IPS-NIHi7 (cell line): Measurements from ENCODE around the gene CREG1.
"Not testable (repeated sequence)": the region's sequence is repeated elsewhere in the genome, so short reads cannot be mapped to it uniquely, and the experiment has no call there.

Experiments
- DNase-seq: peaks from one replicate; pipeline ENCODE4 v3.0.0; 2012; ENCODE audit warnings: mixed read lengths; ENCODE audit errors: extremely low spot score

CREG1 gene

DNA sequence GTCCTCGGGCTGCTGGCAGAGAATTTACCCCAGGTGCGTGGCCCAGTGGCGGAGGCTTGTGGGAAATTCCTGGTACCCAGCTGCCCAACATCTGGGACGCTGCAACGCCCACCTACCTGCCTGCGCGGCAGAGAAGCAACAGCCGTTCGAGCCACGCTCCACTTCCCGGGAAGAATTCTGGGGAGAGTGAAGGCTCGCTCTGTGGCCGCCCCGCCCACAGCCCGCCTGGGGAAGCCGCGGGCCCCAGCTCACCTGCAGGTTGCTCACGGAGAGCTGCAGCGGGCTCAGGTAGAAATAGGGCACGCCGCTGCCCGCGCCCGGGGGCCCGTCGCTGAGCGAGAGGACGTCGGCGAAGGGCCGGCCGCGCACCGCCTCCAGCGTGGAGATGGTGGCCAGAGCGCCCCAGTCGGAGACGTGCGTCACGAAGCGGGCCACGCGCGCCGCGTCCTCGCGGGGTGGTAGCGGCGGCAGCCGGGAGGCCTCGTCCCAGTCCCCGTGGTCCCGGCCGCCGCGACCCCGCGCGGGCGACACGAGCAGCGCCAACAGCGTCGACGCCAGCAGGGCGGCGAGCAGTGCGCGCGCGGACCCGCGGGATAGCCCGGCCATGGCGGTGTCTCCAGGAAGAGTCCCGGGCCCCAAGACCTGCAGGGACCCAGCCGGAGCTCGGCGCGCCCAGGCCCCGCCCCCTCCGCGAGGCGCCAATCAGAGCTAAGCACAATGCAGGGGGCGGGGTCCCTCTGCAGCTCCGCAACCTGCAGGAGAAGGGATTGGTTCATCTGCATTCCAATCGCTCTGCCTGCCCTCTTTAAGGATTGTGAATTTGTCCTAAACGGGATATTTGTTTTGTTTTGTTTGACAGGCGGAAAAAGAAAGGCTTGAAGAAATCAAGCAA, at the start of gene CREG1:
Gene CREG1 (minus strand): TSS at position 627 of the 892 bp plus-strand sequence.
- DNase-seq: peak; percentile 99

- no peak for DNase-seq
Measured at GRCh38 chr1:167602840-167603239, 49.3 kb upstream of the CREG1 start.

GRCh38 chr1:167601442-167602383, 48.2 kb upstream of the CREG1 start:
- no peak for DNase-seq

DNA sequence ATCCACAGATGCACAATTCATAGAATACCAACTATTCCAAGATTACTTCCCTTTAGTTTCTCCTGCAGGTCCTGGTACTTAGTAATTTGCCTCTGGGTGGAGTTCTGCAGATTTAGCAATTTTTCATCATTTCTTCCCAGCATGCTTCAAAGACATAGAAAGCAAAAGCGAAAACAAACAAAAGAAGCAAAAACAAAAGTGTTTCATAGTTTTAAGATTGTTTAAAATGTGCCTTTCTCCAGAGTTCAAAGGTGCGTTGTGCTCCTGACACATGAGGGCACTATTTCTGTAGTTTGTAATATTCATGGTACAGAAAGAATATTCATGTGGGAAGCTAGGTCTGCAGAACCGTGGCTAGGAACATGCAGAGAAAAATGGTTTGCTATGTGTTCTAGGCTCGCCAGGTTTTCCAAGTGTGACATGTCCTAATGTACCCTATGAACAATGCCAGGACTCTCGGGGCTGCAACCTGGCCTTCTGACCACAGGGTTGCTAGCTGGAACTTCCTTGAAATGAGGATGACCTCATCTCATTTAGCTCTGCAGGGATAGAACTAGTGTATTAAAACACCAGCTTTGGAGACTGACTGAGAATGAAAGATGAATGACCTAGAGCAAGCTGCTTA, 46.5 kb upstream of the CREG1 start:
- DNase-seq: no peak

DNA sequence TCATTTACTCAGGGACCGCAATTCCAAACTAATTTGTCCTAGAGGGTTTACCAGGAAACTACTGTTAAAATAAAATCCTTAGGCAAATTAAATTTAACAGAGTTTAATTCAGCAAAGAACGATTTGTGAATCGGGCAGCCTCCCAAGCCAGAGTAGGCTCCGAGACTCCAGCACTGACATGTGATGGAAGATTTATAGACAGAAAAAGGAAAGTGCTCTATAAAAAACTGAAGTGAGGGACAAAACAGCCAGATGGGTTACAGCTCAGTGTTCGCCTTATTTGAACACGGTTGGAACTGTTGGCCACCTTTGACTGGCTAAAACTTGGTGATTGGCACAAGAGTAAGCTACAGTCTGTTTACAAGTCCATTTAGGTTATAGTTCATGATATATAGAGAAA, 41.3 kb upstream of the CREG1 start:
- no peak for DNase-seq

- no peak for DNase-seq
Measured at GRCh38 chr1:167593860-167594259, 40.3 kb upstream of the CREG1 start.

DNA sequence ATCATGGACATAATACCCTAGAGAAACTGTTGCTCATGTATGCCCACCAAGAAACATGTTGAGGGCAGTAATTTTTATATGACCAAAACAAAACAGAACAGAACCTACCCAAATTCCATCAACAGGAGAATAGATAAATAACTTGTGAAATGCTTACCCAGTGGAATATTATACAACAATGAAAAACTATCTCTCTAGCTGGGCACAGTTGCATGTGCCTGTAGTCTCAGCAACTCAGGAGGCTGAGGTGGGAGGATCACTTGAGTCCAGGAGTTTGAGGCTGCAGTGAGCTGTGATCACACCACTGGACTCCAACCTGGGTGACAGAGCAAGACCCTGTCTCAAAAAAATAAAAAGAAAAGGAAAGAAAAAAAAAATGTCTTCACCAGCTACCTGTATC, 38.9 kb upstream of the CREG1 start:
- DNase-seq: no peak

- no peak for DNase-seq
Measured at GRCh38 chr1:167588361-167588760, 34.8 kb upstream of the CREG1 start.

DNA sequence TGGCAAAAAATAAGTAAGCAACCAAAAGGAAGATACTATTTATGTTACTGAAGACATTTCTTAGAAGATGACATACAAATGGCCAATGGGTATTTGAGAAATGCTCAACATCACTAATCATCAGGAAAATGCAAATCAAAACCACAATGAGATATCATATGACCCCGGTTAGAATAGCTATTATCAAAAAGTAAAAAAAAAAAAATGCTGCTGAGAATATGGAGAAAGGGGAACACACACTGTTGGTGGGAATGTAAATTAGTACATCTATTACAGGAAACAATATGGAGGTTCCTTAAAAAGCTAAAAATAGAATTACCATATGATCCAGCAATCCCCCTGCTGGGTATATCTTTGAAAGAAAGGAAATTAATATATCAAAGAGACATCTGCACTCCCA, 34.3 kb upstream of the CREG1 start:
- no peak for DNase-seq

DNA sequence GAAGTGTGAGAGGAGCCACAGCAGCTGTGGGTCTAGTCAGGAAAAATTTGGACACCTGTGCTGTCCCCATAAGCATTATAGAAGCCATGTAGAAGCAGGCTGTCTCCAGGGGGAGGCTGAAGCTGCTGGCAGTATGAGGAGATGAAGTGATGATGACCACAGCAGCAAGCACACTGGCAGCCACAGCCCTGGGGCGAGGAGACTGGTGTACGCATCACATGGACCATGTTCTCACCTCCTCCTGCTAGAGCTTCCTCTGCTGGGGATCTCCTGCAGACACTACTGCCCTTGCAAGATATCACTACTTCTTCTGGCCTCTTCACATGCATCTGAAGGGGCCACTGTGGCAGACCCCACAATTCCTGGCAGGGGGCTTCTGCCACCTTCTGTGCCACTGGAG, 33.8 kb upstream of the CREG1 start:
- DNase-seq: no peak

GRCh38 chr1:167584581-167584980, 31.0 kb upstream of the CREG1 start:
- DNase-seq: no peak

DNA sequence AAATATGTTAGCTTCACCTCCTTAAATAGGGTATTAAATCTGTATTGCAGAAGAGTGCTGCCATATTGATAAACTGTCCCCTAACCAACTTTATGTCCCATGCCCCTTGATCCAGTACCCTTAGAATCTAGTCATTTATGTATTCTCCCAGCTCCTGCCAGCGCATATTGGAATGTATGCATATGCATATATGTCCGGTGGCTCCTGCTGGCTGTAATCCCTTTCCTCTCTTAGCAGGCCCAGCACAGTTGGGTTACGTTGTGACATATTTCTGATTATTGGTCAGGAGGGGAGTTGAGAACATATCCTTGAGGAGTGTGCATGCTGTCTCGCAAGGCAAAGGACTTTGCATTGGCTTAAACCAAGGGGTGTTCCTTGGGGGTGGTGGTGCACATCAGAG, 29.2 kb upstream of the CREG1 start:
- no peak for DNase-seq

DNA sequence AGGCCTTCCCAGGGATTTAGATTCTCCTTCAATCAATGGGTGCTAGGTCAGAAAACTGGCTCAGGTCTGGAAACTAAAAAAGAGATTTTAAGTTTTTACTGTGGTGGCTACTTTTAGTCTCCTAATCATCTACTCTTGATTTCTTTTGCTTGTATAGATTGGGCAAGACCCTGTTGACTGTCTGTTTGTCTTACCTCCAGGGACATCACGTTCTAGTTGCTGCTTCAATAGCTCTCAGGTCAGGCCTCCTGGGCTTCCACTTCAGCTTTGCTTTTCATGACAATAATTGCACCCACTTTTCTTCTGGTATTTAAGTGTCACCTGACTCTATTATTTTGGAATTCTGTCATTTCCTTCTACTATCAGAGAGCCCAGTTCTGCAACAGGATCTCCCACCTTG, 28.5 kb upstream of the CREG1 start:
- DNase-seq: no peak

GRCh38 chr1:167579986-167580385, 26.4 kb upstream of the CREG1 start:
- no peak for DNase-seq

DNA sequence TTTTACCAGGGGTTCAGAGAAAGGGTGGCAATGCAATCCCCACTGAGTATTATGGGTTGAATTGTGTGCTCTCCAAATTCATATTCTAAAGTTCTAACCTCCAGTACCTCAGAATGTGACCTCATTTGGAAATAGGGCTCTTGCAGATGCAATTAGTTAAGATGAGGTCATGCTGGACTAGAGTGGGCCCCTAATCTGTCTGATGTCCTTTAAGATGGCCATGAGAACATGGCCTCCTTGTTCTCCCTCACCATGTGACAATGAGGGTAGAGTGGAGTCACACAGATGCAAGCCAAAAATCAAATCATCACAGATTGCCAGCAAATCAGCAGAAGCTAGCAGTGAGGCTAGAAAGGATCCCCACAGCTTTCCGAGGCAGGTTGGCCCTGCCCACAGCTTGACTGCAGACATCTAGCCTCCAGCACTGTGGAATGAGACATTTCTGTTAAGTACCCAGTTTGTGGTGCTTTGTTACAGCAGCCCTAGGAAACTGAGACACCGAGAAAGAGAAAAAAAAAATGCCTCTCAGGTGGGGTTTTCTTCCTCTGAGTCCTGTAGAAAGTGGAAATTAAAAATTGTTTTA, 25.5 kb upstream of the CREG1 start:
- no peak for DNase-seq

DNA sequence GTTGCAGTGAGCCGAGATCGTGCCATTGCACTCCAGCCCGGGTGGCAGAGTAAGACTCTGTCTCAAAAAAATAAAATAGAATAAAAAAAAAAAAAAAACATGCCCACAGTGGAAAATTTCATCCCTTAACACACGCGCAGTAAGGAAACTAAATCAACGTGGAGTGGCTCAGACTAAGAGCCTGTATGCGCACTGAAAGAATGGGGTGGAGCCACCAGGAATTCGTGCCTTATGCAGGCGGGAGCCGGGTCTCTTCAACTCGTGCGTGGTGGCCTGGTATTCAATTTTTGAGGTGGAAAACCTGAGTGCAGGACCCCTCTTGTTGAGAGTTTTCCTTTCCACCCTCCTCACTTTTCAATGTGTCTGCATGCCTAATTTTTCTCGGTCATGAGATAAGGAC, 22.1 kb upstream of the CREG1 start:
- DNase-seq: no peak

DNA sequence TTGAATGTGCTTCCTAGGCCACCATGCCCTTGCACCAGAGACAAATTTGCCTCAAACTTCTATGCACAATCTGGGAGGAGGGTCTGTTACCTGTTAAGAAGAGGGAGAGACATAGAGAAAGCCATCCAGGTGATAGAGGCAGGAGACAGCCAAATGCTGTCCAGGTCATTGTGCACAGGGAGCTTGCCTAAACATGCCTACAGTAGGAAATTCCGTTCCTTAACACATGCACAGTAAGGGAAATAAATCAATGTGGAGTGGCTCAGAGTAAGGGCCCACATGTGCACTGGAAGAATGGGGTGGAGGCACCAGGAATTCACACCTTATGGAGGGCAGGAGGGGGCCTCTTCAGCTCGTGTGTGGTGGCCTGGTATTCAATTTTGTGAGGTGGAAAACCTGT, 19.5 kb upstream of the CREG1 start:
- DNase-seq: no peak

DNA sequence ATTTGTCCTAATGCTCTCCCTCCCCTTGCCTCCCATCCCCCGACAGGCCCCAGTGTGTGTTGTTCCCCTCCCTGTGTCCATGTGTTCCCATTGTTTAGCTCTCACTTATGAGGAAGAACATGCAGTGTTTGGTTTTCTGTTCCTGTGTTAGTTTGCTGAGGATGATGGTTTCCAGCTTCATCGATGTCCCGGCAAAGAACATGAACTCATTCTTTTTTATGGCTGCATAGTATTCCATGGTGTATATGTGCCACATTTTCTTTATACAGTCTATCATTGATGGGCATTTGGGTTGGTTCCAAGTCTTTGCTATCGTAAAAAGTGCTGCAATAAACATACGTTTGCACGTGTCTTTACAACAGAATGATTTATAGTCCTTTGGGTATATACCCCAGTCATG, 17.1 kb upstream of the CREG1 start:
- DNase-seq: not testable (repeated sequence)

DNA sequence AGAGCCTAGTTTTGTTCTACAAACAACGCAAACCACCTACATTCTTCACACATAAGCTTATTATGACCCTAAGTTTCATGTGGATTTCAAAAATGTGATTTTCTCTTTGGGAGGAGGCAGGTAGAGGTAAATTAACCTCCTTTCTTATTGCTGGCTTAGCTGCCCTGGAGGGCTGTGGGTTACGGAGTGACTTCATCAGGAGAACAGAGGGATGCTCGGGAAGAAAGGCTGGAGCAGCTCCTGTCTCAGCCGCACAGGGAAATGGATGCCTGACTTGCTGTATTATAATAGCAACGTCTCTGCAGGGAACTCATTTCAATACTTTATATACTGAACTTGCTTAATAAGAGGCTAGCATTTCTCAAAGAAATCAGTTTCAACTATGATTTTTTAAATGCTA, 14.1 kb upstream of the CREG1 start:
- no peak for DNase-seq

- no peak for DNase-seq
Measured at GRCh38 chr1:167566766-167567165, 13.2 kb upstream of the CREG1 start.

DNA sequence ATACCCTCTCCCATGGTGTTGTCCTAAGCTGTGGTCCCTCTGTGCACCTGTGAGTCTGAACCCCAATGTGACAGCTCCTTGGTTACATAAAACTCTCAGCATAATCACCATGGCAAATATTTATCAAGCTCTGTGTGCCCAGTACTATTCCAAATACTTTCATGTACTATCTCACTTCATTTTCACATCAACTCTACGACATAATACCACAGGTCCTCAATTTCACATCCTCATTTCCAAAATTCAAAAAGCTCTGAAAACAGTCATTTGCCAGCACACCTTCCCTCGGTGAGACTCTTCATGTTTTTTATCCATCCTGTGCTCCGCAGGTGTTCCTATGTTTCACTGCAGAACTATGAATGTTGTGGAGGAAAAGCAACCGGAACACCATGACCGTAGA, 12.4 kb upstream of the CREG1 start:
- no peak for DNase-seq
